ENCODE results near the gene PAFAH1B2.

DNA sequence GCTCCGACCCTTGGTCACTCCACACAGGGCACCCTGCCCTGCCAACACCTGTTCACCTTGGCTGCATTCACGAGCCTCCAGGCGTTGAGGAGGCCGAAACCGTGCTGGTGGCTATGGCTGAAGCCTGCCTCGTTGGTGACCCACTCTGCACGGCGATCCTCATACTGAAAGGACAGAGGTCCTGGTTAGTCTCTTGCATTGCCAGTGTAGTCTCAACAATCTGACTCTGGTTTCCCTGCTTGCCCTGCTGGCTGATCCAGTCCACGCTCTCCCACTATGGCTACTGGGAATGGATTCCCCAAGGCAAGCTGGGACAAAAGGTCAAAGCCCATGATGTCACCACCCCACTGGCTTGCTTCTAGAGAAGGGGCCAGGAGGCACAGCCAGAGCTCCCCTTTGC, 74.9 kb downstream of the PAFAH1B2 start:
- TF ChIP-seq, protein P1, sequence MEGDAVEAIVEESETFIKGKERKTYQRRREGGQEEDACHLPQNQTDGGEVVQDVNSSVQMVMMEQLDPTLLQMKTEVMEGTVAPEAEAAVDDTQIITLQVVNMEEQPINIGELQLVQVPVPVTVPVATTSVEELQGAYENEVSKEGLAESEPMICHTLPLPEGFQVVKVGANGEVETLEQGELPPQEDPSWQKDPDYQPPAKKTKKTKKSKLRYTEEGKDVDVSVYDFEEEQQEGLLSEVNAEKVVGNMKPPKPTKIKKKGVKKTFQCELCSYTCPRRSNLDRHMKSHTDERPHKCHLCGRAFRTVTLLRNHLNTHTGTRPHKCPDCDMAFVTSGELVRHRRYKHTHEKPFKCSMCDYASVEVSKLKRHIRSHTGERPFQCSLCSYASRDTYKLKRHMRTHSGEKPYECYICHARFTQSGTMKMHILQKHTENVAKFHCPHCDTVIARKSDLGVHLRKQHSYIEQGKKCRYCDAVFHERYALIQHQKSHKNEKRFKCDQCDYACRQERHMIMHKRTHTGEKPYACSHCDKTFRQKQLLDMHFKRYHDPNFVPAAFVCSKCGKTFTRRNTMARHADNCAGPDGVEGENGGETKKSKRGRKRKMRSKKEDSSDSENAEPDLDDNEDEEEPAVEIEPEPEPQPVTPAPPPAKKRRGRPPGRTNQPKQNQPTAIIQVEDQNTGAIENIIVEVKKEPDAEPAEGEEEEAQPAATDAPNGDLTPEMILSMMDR (IDR thresholded peaks at IDR 0.05 in 8 of 11, conservative IDR thresholded peaks at IDR 0.05 in 3 of 11), result no peak
- TF ChIP-seq POLR2A (IDR thresholded peaks at IDR 0.05) (no peak), POLR2AphosphoS5 (IDR thresholded peaks at IDR 0.05) (no peak)
